SJSA1 (cell line): ENCODE data around the gene STT3B. TPM values are rescaled to one million over a fixed set of nuclear protein-coding genes. Genes with fewer than 3 reads are reported as not detected.

Source experiments
- DNase-seq, 2 experiments: peaks; one replicate each; pipeline ENCODE4 v3.0.0-alpha.2; 2015 to 2020; ENCODE audit warnings: low spot score in 2 of 2, low read depth in 1 of 2
- H3K27ac ChIP-seq: fragments of 250-450 bp; sonication (Bioruptor Pico); 2 replicates; pipeline ENCODE4 v1.5.1; 2020; ENCODE audit warnings: mild to moderate bottlenecking, moderate library complexity
- H3K27me3 ChIP-seq: fragments of 250-450 bp; sonication (Bioruptor Pico); replicated peaks from 2 replicates; pipeline ENCODE4 v1.5.1; 2020; ENCODE audit warnings: mild to moderate bottlenecking, moderate library complexity
- H3K36me3 ChIP-seq: fragments of 250-450 bp; sonication (Bioruptor Pico); 2 replicates; pipeline ENCODE4 v1.5.1; 2020; ENCODE audit warnings: mild to moderate bottlenecking
- H3K4me1 ChIP-seq: fragments of 250-450 bp; sonication (Bioruptor Pico); replicated peaks from 2 replicates; pipeline ENCODE4 v1.6.1; 2021; ENCODE audit warnings: mild to moderate bottlenecking
- H3K4me3 ChIP-seq: fragments of 250-450 bp; sonication (Bioruptor Pico); 2 replicates; pipeline ENCODE4 v1.5.1; 2020; ENCODE audit warnings: mild to moderate bottlenecking
- H3K9me3 ChIP-seq: fragments of 250-450 bp; sonication (Bioruptor Pico); replicated peaks from 2 replicates; pipeline ENCODE4 v1.5.1; 2020; ENCODE audit warnings: mild to moderate bottlenecking
- total RNA-seq: library from RNA; depleted of rRNA; stranded (reverse); fragments of >200 nt; shearing (Covaris generic); gene quantifications from 2 replicates; pipeline ENCODE4 v1.2.3, GENCODE V29; 2014

Gene STT3B
- total RNA-seq, 1 experiment from 2014 or later, result 172 TPM

- no peak overlapping the region for H3K4me3 ChIP-seq
- H3K4me1 ChIP-seq, result no peaks in the 10 kb centered on the region
- H3K9me3 ChIP-seq, result no peaks in the 10 kb centered on the region
- no peak for DNase-seq
- peaks cover 23% of the 10 kb centered on the region for H3K36me3 ChIP-seq
- H3K27ac ChIP-seq, result no peak overlapping the region
- no peaks in the 10 kb centered on the region for H3K27me3 ChIP-seq
Observed at GRCh38 chr3:31635545-31635944, 102.8 kb downstream of the STT3B start.

- Histone ChIP-seq H3K4me1 (no peaks in the 10 kb centered on the region), H3K36me3 (peaks cover 23% of the 10 kb centered on the region), H3K27ac (no peak overlapping the region), H3K9me3 (no peaks in the 10 kb centered on the region), H3K4me3 (no peak overlapping the region), H3K27me3 (no peaks in the 10 kb centered on the region)
- no peak for DNase-seq
Observed at GRCh38 chr3:31636049-31636448, 103.3 kb downstream of the STT3B start.

GRCh38 chr3:31636694-31637442 is 104.1 kb downstream of the STT3B start:
- Histone ChIP-seq H3K4me1 (no peaks in the 10 kb centered on the region), H3K27ac (no peak overlapping the region), H3K27me3 (no peaks in the 10 kb centered on the region), H3K4me3 (no peak overlapping the region), H3K9me3 (no peaks in the 10 kb centered on the region), H3K36me3 (peaks cover 23% of the 10 kb centered on the region)
- DNase-seq, result no peak

GRCh38 chr3:31639828-31640227 is 107.1 kb downstream of the STT3B start:
- Histone ChIP-seq H3K4me1 (no peaks in the 10 kb centered on the region), H3K27ac (no peak overlapping the region), H3K4me3 (no peak overlapping the region), H3K36me3 (peaks cover 15% of the 10 kb centered on the region), H3K27me3 (no peaks in the 10 kb centered on the region), H3K9me3 (no peaks in the 10 kb centered on the region)
- no peak for DNase-seq

GRCh38 chr3:31645256-31645655 is 112.5 kb downstream of the STT3B start:
- Histone ChIP-seq H3K27me3 (no peaks in the 10 kb centered on the region), H3K27ac (no peak overlapping the region), H3K9me3 (peaks cover 10% of the 10 kb centered on the region; the same call in 1 of the 2 replicates), H3K4me1 (no peaks in the 10 kb centered on the region), H3K36me3 (no peaks in the 10 kb centered on the region; the same call in 1 of the 2 replicates), H3K4me3 (no peak overlapping the region)
- DNase-seq, result no peak

- Histone ChIP-seq H3K4me3 (no peak overlapping the region), H3K36me3 (no peaks in the 10 kb centered on the region; the same call in 1 of the 2 replicates), H3K27me3 (no peaks in the 10 kb centered on the region), H3K27ac (no peak overlapping the region), H3K4me1 (no peaks in the 10 kb centered on the region), H3K9me3 (peaks cover 10% of the 10 kb centered on the region; the same call in 1 of the 2 replicates)
- DNase-seq, result no peak
Observed at GRCh38 chr3:31648286-31648968, 115.7 kb downstream of the STT3B start.

GRCh38 chr3:31652296-31652695 is 119.6 kb downstream of the STT3B start:
- Histone ChIP-seq H3K4me3 (no peak overlapping the region), H3K4me1 (no peaks in the 10 kb centered on the region), H3K9me3 (peaks cover 13% of the 10 kb centered on the region; the same call in 1 of the 2 replicates), H3K27me3 (no peaks in the 10 kb centered on the region), H3K36me3 (no peaks in the 10 kb centered on the region; the same call in 1 of the 2 replicates), H3K27ac (no peak overlapping the region)
- no peak for DNase-seq

GRCh38 chr3:31653464-31653863 is 120.7 kb downstream of the STT3B start:
- Histone ChIP-seq H3K4me1 (no peaks in the 10 kb centered on the region), H3K27me3 (no peaks in the 10 kb centered on the region), H3K36me3 (no peaks in the 10 kb centered on the region; the same call in 1 of the 2 replicates), H3K27ac (no peak overlapping the region), H3K4me3 (no peak overlapping the region), H3K9me3 (peaks cover 10% of the 10 kb centered on the region; the same call in 1 of the 2 replicates)
- DNase-seq, result no peak

- Histone ChIP-seq H3K4me1 (no peaks in the 10 kb centered on the region), H3K27me3 (no peaks in the 10 kb centered on the region), H3K27ac (no peak overlapping the region), H3K4me3 (no peak overlapping the region), H3K9me3 (0 out of 2 replicates have a peak, but pooled peaks cover 5% of the 10 kb centered on the region), H3K36me3 (no peaks in the 10 kb centered on the region; the same call in 1 of the 2 replicates)
- no peak for DNase-seq
Observed at GRCh38 chr3:31654998-31655397, 122.3 kb downstream of the STT3B start.

- DNase-seq, result no peak
- Histone ChIP-seq H3K27me3 (no peaks in the 10 kb centered on the region), H3K36me3 (no peaks in the 10 kb centered on the region), H3K9me3 (no peaks in the 10 kb centered on the region), H3K27ac (no peak overlapping the region), H3K4me1 (no peaks in the 10 kb centered on the region), H3K4me3 (no peak overlapping the region)
Observed at GRCh38 chr3:31659246-31659645, 126.5 kb downstream of the STT3B start.

- Histone ChIP-seq H3K27ac (no peak overlapping the region), H3K36me3 (no peaks in the 10 kb centered on the region), H3K4me1 (no peaks in the 10 kb centered on the region), H3K27me3 (no peaks in the 10 kb centered on the region), H3K4me3 (no peak overlapping the region), H3K9me3 (no peaks in the 10 kb centered on the region)
- no peak for DNase-seq
Observed at GRCh38 chr3:31661286-31661685, 128.6 kb downstream of the STT3B start.

GRCh38 chr3:31661993-31662670 is 129.4 kb downstream of the STT3B start:
- Histone ChIP-seq H3K4me3 (no peak overlapping the region), H3K36me3 (no peaks in the 10 kb centered on the region), H3K4me1 (no peaks in the 10 kb centered on the region), H3K27ac (no peak overlapping the region), H3K9me3 (no peaks in the 10 kb centered on the region), H3K27me3 (no peaks in the 10 kb centered on the region)
- DNase-seq, result no peak

GRCh38 chr3:31664031-31664430 is 131.3 kb downstream of the STT3B start:
- no peaks in the 10 kb centered on the region for H3K4me1 ChIP-seq
- H3K27me3 ChIP-seq, result no peaks in the 10 kb centered on the region
- no peak overlapping the region for H3K27ac ChIP-seq
- no peaks in the 10 kb centered on the region for H3K9me3 ChIP-seq
- DNase-seq, result no peak
- H3K36me3 ChIP-seq, result no peaks in the 10 kb centered on the region
- H3K4me3 ChIP-seq, result no peak overlapping the region

- Histone ChIP-seq H3K27ac (no peak overlapping the region), H3K9me3 (no peaks in the 10 kb centered on the region), H3K36me3 (no peaks in the 10 kb centered on the region), H3K4me3 (no peak overlapping the region), H3K4me1 (no peaks in the 10 kb centered on the region), H3K27me3 (no peaks in the 10 kb centered on the region)
- DNase-seq, result no peak
Observed at GRCh38 chr3:31667582-31667981, 134.9 kb downstream of the STT3B start.
